Measurements from ENCODE around the gene DROSHA. TPM values are rescaled to one million over a fixed set of nuclear protein-coding genes. Genes with fewer than 3 reads are reported as not detected.

DROSHA gene
- total RNA-seq, 1 experiment from 2014 or later = 106 TPM

DNA sequence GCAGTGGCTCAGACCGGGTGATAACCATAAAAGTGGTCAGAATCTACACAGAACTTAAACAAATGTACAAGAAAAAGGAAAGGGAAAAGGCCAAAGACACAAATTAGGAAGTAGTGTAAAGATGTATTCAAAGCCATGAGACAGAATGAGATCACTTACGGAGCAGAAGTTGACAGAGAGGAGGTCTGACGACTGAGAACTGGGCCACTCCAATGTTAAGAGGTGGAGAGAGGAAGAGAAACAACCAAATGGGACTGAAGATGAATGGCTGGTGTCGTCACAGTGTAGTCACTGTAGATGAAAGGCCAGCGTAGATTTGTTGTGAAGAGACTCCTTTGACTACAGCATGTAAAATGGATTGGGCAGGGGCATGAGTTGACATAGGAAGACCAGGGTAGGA lies 114.4 kb downstream of the DROSHA start:
- Histone ChIP-seq H4K91ac (ENCODE audit: insufficient read length, low read depth, low read length) (no peak overlapping the region), H3K23me2 (ENCODE audit: insufficient read length, low read depth, low read length, poor library complexity, severe bottlenecking) (no peaks in the 10 kb centered on the region), H2BK120ac (ENCODE audit: low read depth, low read length, poor library complexity, severe bottlenecking) (no peak overlapping the region), H3K79me2 (ENCODE audit: insufficient read depth, low read length) (no peaks in the 10 kb centered on the region), H3K4me2 (ENCODE audit: insufficient read depth, insufficient read length, low read length) (no peak overlapping the region), H3K56ac (ENCODE audit: insufficient read length, low read depth, low read length) (no peak overlapping the region), H4K20me1 (ENCODE audit: control insufficient read depth, insufficient read depth, insufficient read length) (no peaks in the 10 kb centered on the region), H2BK15ac (ENCODE audit: low read depth, low read length) (no peak overlapping the region), H2AFZ (ENCODE audit: low read length) (no peak overlapping the region), H3K27ac (ENCODE audit: insufficient read length, low read depth, low read length) (no peak overlapping the region), H3K9me3 (ENCODE audit: control insufficient read depth, low read depth, low read length) (no peaks in the 10 kb centered on the region), H3K4me1 (ENCODE audit: insufficient read depth, low read length) (no peaks in the 10 kb centered on the region), H3K4ac (ENCODE audit: low read depth, low read length) (no peak overlapping the region), H3K23ac (ENCODE audit: insufficient read length, low read depth, low read length) (no peak overlapping the region), H4K5ac (ENCODE audit: insufficient read length, low read depth, low read length) (no peak overlapping the region), H3K14ac (ENCODE audit: insufficient read depth, low read length) (no peak overlapping the region), H4K8ac (replicated peaks; ENCODE audit: insufficient read length, low read depth, low read length) (no peak overlapping the region), H3T11ph (ENCODE audit: low read length) (no peak overlapping the region), H3K27me3 (ENCODE audit: insufficient read depth, low read length) (no peaks in the 10 kb centered on the region), H2BK5ac (ENCODE audit: insufficient read length, low read length) (no peak overlapping the region), H3K9ac (ENCODE audit: extremely low read depth, insufficient read length, low read length) (no peak overlapping the region), H3K18ac (ENCODE audit: insufficient read length, low read depth, low read length) (no peak overlapping the region), H2BK12ac (ENCODE audit: insufficient read length, low read depth, low read length) (no peak overlapping the region), H2AK5ac (ENCODE audit: insufficient read length, low read length) (no peak overlapping the region), H2BK20ac (ENCODE audit: low read depth, low read length, poor library complexity, severe bottlenecking) (no peak overlapping the region), H3K79me1 (ENCODE audit: insufficient read depth, low read depth, low read length, poor library complexity, severe bottlenecking) (no peaks in the 10 kb centered on the region)
- no peak overlapping the region for H3K27ac Mint-ChIP-seq
- H3K9me3 Mint-ChIP-seq = no peaks in the 10 kb centered on the region
- no peak overlapping the region for H3K4me3 Mint-ChIP-seq
- WGBS (ENCODE audit: extremely low coverage, insufficient read length, low lambda C conversion rate) = no CpG with 5 or more reads among the region's 5 CpGs
- H3K4me1 Mint-ChIP-seq = no peaks in the 10 kb centered on the region
- TF ChIP-seq, protein P1, sequence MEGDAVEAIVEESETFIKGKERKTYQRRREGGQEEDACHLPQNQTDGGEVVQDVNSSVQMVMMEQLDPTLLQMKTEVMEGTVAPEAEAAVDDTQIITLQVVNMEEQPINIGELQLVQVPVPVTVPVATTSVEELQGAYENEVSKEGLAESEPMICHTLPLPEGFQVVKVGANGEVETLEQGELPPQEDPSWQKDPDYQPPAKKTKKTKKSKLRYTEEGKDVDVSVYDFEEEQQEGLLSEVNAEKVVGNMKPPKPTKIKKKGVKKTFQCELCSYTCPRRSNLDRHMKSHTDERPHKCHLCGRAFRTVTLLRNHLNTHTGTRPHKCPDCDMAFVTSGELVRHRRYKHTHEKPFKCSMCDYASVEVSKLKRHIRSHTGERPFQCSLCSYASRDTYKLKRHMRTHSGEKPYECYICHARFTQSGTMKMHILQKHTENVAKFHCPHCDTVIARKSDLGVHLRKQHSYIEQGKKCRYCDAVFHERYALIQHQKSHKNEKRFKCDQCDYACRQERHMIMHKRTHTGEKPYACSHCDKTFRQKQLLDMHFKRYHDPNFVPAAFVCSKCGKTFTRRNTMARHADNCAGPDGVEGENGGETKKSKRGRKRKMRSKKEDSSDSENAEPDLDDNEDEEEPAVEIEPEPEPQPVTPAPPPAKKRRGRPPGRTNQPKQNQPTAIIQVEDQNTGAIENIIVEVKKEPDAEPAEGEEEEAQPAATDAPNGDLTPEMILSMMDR (conservative IDR thresholded peaks at IDR 0.05) = no peak
- peaks cover 10 to 39% (median 26%) of the 10 kb centered on the region in 3 experiments; a peak in 6 of 7 replicates for H3K36me3 Mint-ChIP-seq (ENCODE audit: insufficient read depth in 1 of 3, low read depth in 3 of 3)
- H3K27me3 Mint-ChIP-seq (ENCODE audit: low read depth) = no peaks in the 10 kb centered on the region
- DNase-seq = no peak

All from H9 (cell line).